H1 (cell line): Measurements from ENCODE around the gene ZNF423. TPM values are rescaled to one million over a fixed set of nuclear protein-coding genes. Genes with fewer than 3 reads are reported as not detected.

Source experiments
- CTCF ChIA-PET: fragments of 300-600 bp; sonication (Branson Sonifier 250); formaldehyde crosslinking; loops from one replicate; lab custom pipeline; 2021; ENCODE audit not compliant: partially characterized antibody; lab: Charles Lee
- POLR2A ChIA-PET: fragments of 300-600 bp; sonication (Branson Sonifier 250); formaldehyde crosslinking; loops from one replicate; lab custom pipeline; 2021; ENCODE audit warnings: inconsistent platforms; ENCODE audit not compliant: partially characterized antibody; lab: Charles Lee
- DNase-seq, 2 experiments: peaks; one replicate each; pipeline versions ENCODE4 v3.0.0 to v3.0.0-alpha.2; 2010 to 2022; ENCODE audit warnings: low spot score in 2 of 2, low read depth in 1 of 2, mixed read lengths in 1 of 2
- FAIRE-seq: peaks from 2 replicates; lab custom pipeline; 2011; peaks lifted over from hg19 to GRCh38; lab: Jason Lieb, UNC
- H2AFZ ChIP-seq: 2 replicates; pipeline ENCODE4 v1.8.1; 2012; ENCODE audit warnings: low read length, inconsistent platforms
- H2AK5ac ChIP-seq: 2 replicates; pipeline ENCODE4 v1.6.1; 2013; ENCODE audit warnings: low read depth, low read length
- H2BK120ac ChIP-seq: replicated peaks from 2 replicates; pipeline ENCODE3; 2013; ENCODE audit warnings: low read depth, low read length, inconsistent platforms
- H2BK12ac ChIP-seq: 2 replicates; pipeline ENCODE4 v1.6.1; 2013; ENCODE audit warnings: low read depth, low read length
- H2BK15ac ChIP-seq: 2 replicates; pipeline ENCODE4 v1.6.1; 2013; ENCODE audit warnings: low read length
- H2BK20ac ChIP-seq: 2 replicates; pipeline ENCODE4 v1.6.1; 2013; ENCODE audit warnings: low read length
- H2BK5ac ChIP-seq: 2 replicates; pipeline ENCODE4 v1.6.1; 2013; ENCODE audit warnings: low read depth, low read length
- H3K14ac ChIP-seq: 2 replicates; pipeline ENCODE4 v1.6.1; 2013; ENCODE audit warnings: inconsistent platforms; ENCODE audit not compliant: insufficient read length
- H3K18ac ChIP-seq: 2 replicates; pipeline ENCODE4 v1.6.1; 2013; ENCODE audit warnings: low read length; ENCODE audit errors: extremely low read depth
- H3K23ac ChIP-seq: 2 replicates; pipeline ENCODE4 v1.6.1; 2013; ENCODE audit warnings: inconsistent platforms; ENCODE audit not compliant: insufficient read length
- H3K23me2 ChIP-seq: 2 replicates; pipeline ENCODE4 v1.6.1; 2013; ENCODE audit warnings: low read depth, low read length
- H3K27ac ChIP-seq: 2 replicates; pipeline ENCODE4 v1.6.1; 2011; ENCODE audit warnings: low read depth, low read length, inconsistent platforms
- H3K27me3 ChIP-seq, 4 experiments: replicated peaks in 1 of 4; 1 replicate in 1 of 4; 2 replicates in 3 of 4; pipeline versions ENCODE4 v1.6.1 to v1.8.1; 2011 to 2013; ENCODE audit warnings: low read length in 3 of 4, mild to moderate bottlenecking in 3 of 4, inconsistent platforms in 2 of 4, mixed read lengths in 2 of 4, moderate library complexity in 1 of 4; ENCODE audit not compliant: control insufficient read depth in 3 of 4, insufficient read depth in 3 of 4; ENCODE audit errors: extremely low read depth in 1 of 4
- H3K36me3 ChIP-seq, 4 experiments: 2 replicates each; pipeline versions ENCODE4 v1.6.1 to v1.8.1; 2011 to 2013; ENCODE audit warnings: mild to moderate bottlenecking in 4 of 4, low read length in 3 of 4, moderate library complexity in 2 of 4, control low read depth in 1 of 4, inconsistent platforms in 1 of 4; ENCODE audit not compliant: insufficient read depth in 4 of 4, control insufficient read depth in 2 of 4
- H3K4ac ChIP-seq: replicated peaks from 2 replicates; pipeline ENCODE3; 2013; ENCODE audit warnings: low read length, low read depth, mixed read lengths, inconsistent platforms; ENCODE audit not compliant: insufficient read length
- H3K4me1 ChIP-seq, 4 experiments: replicated peaks in 1 of 4; 1 replicate in 1 of 4; 2 replicates in 3 of 4; pipeline versions ENCODE4 v1.6.1 to v1.8.1; 2011 to 2013; ENCODE audit warnings: low read length in 3 of 4, inconsistent platforms in 2 of 4, mixed read lengths in 1 of 4; ENCODE audit not compliant: insufficient read depth in 4 of 4, control insufficient read depth in 3 of 4
- H3K4me2 ChIP-seq, 2 experiments: 2 replicates each; pipeline versions ENCODE4 v1.6.1 to v1.8.1; 2011 to 2013; ENCODE audit warnings: low read depth in 2 of 2, low read length in 2 of 2, control low read depth in 1 of 2, inconsistent platforms in 1 of 2, mild to moderate bottlenecking in 1 of 2; ENCODE audit not compliant: insufficient read depth in 1 of 2
- H3K4me3 ChIP-seq, 4 experiments: fragments of 200-600, 300-600 bp in 1 of 4; sonication (generic), shearing (Covaris generic), sonication (Bioruptor Twin) in 1 of 4; 2 replicates each; pipeline versions ENCODE4 v1.5.1 to v1.8.1; 2011 to 2016; ENCODE audit warnings: low read length in 4 of 4, low read depth in 3 of 4, control low read depth in 2 of 4, inconsistent platforms in 2 of 4, mild to moderate bottlenecking in 2 of 4, mixed read lengths in 1 of 4, moderate library complexity in 1 of 4; ENCODE audit not compliant: insufficient read depth in 2 of 4; ENCODE audit errors: extremely low read depth in 1 of 4
- H3K56ac ChIP-seq: replicated peaks from 2 replicates; pipeline ENCODE3; 2013; ENCODE audit warnings: low read depth, mild to moderate bottlenecking, mixed read lengths, low read length, inconsistent platforms; ENCODE audit not compliant: insufficient read length
- H3K79me1 ChIP-seq: 2 replicates; pipeline ENCODE4 v1.6.1; 2013; ENCODE audit warnings: low read depth, low read length, control low read depth
- H3K79me2 ChIP-seq, 2 experiments: 2 replicates each; pipeline versions ENCODE4 v1.6.1 to v1.8.1; 2012 to 2013; ENCODE audit warnings: low read length in 2 of 2, mild to moderate bottlenecking in 2 of 2, inconsistent platforms in 1 of 2; ENCODE audit not compliant: insufficient read depth in 2 of 2, control insufficient read depth in 1 of 2
- H3K9ac ChIP-seq, 4 experiments: replicated peaks in 1 of 4; 1 replicate in 1 of 4; 2 replicates in 3 of 4; pipeline versions ENCODE4 v1.6.1 to v1.8.1; 2011 to 2013; ENCODE audit warnings: low read depth in 3 of 4, low read length in 3 of 4, control low read depth in 2 of 4, mild to moderate bottlenecking in 2 of 4, moderate library complexity in 2 of 4, inconsistent platforms in 1 of 4; ENCODE audit errors: extremely low read depth in 1 of 4
- H3K9me3 ChIP-seq, 2 experiments: 2 replicates each; pipeline versions ENCODE4 v1.6.1 to v1.8.1; 2012 to 2013; ENCODE audit warnings: mild to moderate bottlenecking in 2 of 2, moderate library complexity in 2 of 2, control low read depth in 1 of 2, inconsistent platforms in 1 of 2, low read depth in 1 of 2, low read length in 1 of 2, mixed read lengths in 1 of 2; ENCODE audit not compliant: insufficient read depth in 2 of 2
- H4K20me1 ChIP-seq, 2 experiments: replicated peaks in 1 of 2; 2 replicates each; pipeline versions ENCODE3 to v1.8.1; 2011 to 2013; ENCODE audit warnings: inconsistent platforms in 2 of 2, low read length in 2 of 2, mild to moderate bottlenecking in 1 of 2; ENCODE audit not compliant: insufficient read depth in 2 of 2, control insufficient read depth in 1 of 2
- H4K5ac ChIP-seq: 2 replicates; pipeline ENCODE4 v1.6.1; 2013; ENCODE audit warnings: low read length, low read depth, mixed read lengths, inconsistent platforms; ENCODE audit not compliant: insufficient read length
- H4K8ac ChIP-seq: 2 replicates; pipeline ENCODE4 v1.8.0; 2013; ENCODE audit warnings: mild to moderate bottlenecking, moderate library complexity, low read length, inconsistent platforms; ENCODE audit not compliant: insufficient read depth; ENCODE audit errors: extremely low read depth
- H4K91ac ChIP-seq: replicated peaks from 2 replicates; pipeline ENCODE3; 2013; ENCODE audit warnings: low read length, mixed read lengths, inconsistent platforms; ENCODE audit not compliant: insufficient read length
- CHD1 ChIP-seq: IDR thresholded peaks from 2 replicates; pipeline ENCODE4 v1.6.1; 2012; ENCODE audit warnings: low read depth, low read length, improper control_type of control experiment
- CREB1 ChIP-seq: IDR thresholded peaks from 2 replicates; pipeline ENCODE4 v1.6.1; 2012; ENCODE audit warnings: inconsistent platforms
- RAD21 ChIP-seq, 2 experiments: IDR thresholded peaks in 1 of 2; conservative IDR thresholded peaks in 1 of 2; 2 replicates each; pipeline ENCODE4 v1.6.1; 2011; ENCODE audit warnings: low read depth in 2 of 2, low read length in 2 of 2, improper control_type of control experiment in 1 of 2, inconsistent platforms in 1 of 2, mild to moderate bottlenecking in 1 of 2, moderate library complexity in 1 of 2
- SIRT6 ChIP-seq: IDR thresholded peaks from one replicate; pipeline ENCODE4 v1.7.1; 2012; ENCODE audit warnings: low read length, inconsistent platforms
- SP1 ChIP-seq: IDR thresholded peaks from 2 replicates; pipeline ENCODE4 v1.6.1; 2011; ENCODE audit warnings: low read depth, low read length
- TAF1 ChIP-seq: IDR thresholded peaks from 2 replicates; pipeline ENCODE4 v1.6.1; 2011; ENCODE audit warnings: mild to moderate bottlenecking, low read depth, low read length
- TCF12 ChIP-seq: IDR thresholded peaks from 2 replicates; pipeline ENCODE4 v1.6.1; 2011; ENCODE audit warnings: low read depth, mild to moderate bottlenecking, low read length
- TEAD4 ChIP-seq: IDR thresholded peaks from 2 replicates; pipeline ENCODE4 v1.6.1; 2012; ENCODE audit warnings: low read depth, low read length, inconsistent platforms, mixed read lengths
- WGBS, 2 experiments: shearing (Covaris generic) in 1 of 2; methylation state at CpG; one replicate each; pipeline versions ENCODE4 v1.1.6 to v1.1.7; 2013 to 2015; ENCODE audit warnings: low lambda C conversion rate in 2 of 2, mixed read lengths in 2 of 2, inconsistent platforms in 1 of 2, low coverage in 1 of 2, missing lambda C conversion rate in 1 of 2; ENCODE audit not compliant: insufficient replicate concordance in 2 of 2, insufficient coverage in 1 of 2, insufficient read length in 1 of 2; ENCODE audit errors: extremely low coverage in 1 of 2, missing lambda C conversion rate in 1 of 2; 5-methylcytosine and 5-hydroxymethylcytosine counted together
- polyA plus RNA-seq, 7 experiments: library from polyadenylated mRNA; depleted of rRNA in 3 of 7; stranded (reverse) in 5 of 7; unstranded in 2 of 7; fragments of >200 nt in 5 of 7; fragments of 200-250 nt in 2 of 7; gene quantifications; 1 replicate in 5 of 7; 2 replicates in 1 of 7; 4 replicates in 1 of 7; pipeline versions ENCODE4 v1.2.1 to v1.2.3, GENCODE V29; 2011 to 2013; ENCODE audit warnings: missing spikeins in 2 of 7, mixed read lengths in 2 of 7
- total RNA-seq: library from RNA; stranded (reverse); fragmentation: NEBNext Ultra II Directional; extraction: Animal tissue kit (Norgen Biotek cat#: 25700); gene quantifications from 2 replicates; pipeline ENCODE4 v1.2.1, GENCODE V29; 2021

The ZNF423 gene
- total and polyA plus RNA-seq, 2 of the 8 experiments (the other 6 are each of a cell fraction or from before 2014, with no cell fraction given), result 38.2 to 52.3 TPM

- DNase-seq, result no peak
- no peak overlapping the region for H3K14ac ChIP-seq
- H4K8ac ChIP-seq, result no peak overlapping the region
- no peak overlapping the region for H3K56ac ChIP-seq
- H2BK120ac ChIP-seq, result no peak overlapping the region
- no peak overlapping the region for H3K4me2 ChIP-seq
- H2BK5ac ChIP-seq, result no peak overlapping the region
- no peak overlapping the region for H2AK5ac ChIP-seq
- H3K79me2 ChIP-seq, result 0 out of 4 replicates have a peak, but pooled peaks cover 0 to 2% of the 10 kb centered on the region in 2 experiments
- peaks cover 8% of the 10 kb centered on the region; the same call in 1 of the 2 replicates for H3K23me2 ChIP-seq
- no peak overlapping the region for H3K4ac ChIP-seq
- H4K5ac ChIP-seq, result no peak overlapping the region
- H2BK12ac ChIP-seq, result no peak overlapping the region
- H2AFZ ChIP-seq, result no peak overlapping the region
- peaks cover 6% of the 10 kb centered on the region for H3K79me1 ChIP-seq
- WGBS, 2 experiments, result 89% methylated on average over 10 of the region's 10 CpGs; no CpG with 5 or more reads in 1 of the 2 experiments
- FAIRE-seq, result no peak
- POLR2A ChIA-PET, result no interaction called here
- H3K9ac ChIP-seq, result no peak overlapping the region
- no peaks in the 10 kb centered on the region for H3K27me3 ChIP-seq
- no peaks in the 10 kb centered on the region for H3K9me3 ChIP-seq
- no peak overlapping the region for H2BK20ac ChIP-seq
- no peak overlapping the region for H3K18ac ChIP-seq
- CTCF ChIA-PET, result interaction anchor here (0.7 to 13.1 kb wide), 6 partner anchors 9 to 325 kb away, joined by 3 to 165 read pairs (median 4); no protein-coding TSS in a partner anchor
- no peak overlapping the region for H3K4me3 ChIP-seq
- H3K23ac ChIP-seq, result no peak overlapping the region
- peaks cover 3 to 17% (median 12%) of the 10 kb centered on the region in 4 experiments for H3K4me1 ChIP-seq
- no peak overlapping the region for H4K91ac ChIP-seq
- H4K20me1 ChIP-seq, result peaks cover 0 to 3% of the 10 kb centered on the region in 2 experiments
- no peak overlapping the region for H2BK15ac ChIP-seq
- no peaks in the 10 kb centered on the region for H3K36me3 ChIP-seq
- no peak overlapping the region for H3K27ac ChIP-seq
- TF ChIP-seq CREB1 (no peak), CHD1 (no peak), TCF12 (no peak), SIRT6 (no peak), TAF1 (no peak), RAD21 (IDR thresholded peaks at IDR 0.05 in 1 of 2, conservative IDR thresholded peaks at IDR 0.05 in 1 of 2; ENCODE audit: low read depth in 2 of 2, low read length in 2 of 2) (no peak), TEAD4 (no peak), SP1 (no peak)
These were observed 303.5 kb downstream of the ZNF423 start for GRCh38 chr16:49552313-49552928.
